Hepatocyte (in vitro differentiated cells): ENCODE data around the gene RNASE4.

Experiments
- CTCF ChIP-seq: fragments of 200-600 bp; sonication (generic); IDR thresholded peaks from 2 replicates; pipeline ENCODE4 v1.5.1; 2016; ENCODE audit warnings: antibody characterized with exemption, mild to moderate bottlenecking; ENCODE audit not compliant: poor library complexity
- EZH2 ChIP-seq: fragments of 200-600 bp; sonication (generic); IDR thresholded peaks from 2 replicates; pipeline ENCODE4 v1.6.1; 2016; ENCODE audit warnings: antibody characterized with exemption, mild to moderate bottlenecking, borderline replicate concordance

- TF ChIP-seq CTCF (no peak), EZH2 (no peak)
Measured at GRCh38 chr14:20659336-20659735, 25.0 kb upstream of the RNASE4 start.
